HG02623 (cell line): Measurements from ENCODE around the gene ATP6V1F.

Experiments
- ATAC-seq: cut with Tn5 transposase; IDR thresholded peaks from one replicate; pipeline ENCODE4 v1.9.1; 2021; ENCODE audit warnings: moderate library complexity; ENCODE audit not compliant: unreplicated experiment

Gene ATP6V1F, protein sequence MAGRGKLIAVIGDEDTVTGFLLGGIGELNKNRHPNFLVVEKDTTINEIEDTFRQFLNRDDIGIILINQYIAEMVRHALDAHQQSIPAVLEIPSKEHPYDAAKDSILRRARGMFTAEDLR

DNA sequence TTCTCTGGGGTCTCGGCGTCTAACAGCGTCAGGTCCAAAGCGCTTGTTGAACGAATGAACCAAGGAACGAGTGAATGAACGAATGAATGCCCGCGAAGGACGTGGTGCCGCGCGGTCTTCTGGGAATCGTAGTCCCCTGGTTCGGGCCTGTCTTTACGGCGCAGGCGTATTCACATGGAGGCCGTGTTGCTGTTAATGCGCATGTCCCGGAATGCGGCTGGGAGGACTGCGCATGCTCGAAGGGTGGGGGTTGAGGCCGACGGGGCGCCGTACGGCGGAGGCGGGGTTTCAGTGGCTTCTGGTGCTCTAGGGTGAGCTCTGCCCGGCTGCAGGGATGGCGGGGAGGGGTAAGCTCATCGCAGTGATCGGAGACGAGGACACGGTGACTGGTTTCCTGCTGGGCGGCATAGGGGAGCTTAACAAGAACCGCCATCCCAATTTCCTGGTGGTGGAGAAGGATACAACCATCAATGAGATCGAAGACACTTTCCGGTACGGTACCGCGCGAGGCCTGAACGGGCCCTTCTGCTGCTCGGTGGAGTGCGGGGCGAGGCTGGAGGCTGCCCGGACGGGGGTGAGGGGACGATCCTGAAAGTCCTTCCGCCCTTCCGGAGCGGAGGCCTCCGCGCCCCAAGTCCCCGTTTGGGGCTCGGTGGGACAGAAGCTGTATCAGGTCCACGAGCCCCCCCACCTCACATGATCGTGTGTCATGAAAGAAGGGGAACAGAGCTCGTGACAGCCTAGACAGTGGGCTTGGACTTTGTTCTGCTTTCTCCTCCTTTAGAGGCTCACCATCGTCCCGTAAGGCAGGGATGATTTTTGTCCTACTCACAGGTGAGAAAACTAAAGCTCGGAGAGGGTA, at the start of gene ATP6V1F:
Gene ATP6V1F (plus strand): TSS at position 286 of the 862 bp plus-strand sequence. CDS start 49 bp downstream, at position 335.
- peak; percentile 86 for ATAC-seq

DNA sequence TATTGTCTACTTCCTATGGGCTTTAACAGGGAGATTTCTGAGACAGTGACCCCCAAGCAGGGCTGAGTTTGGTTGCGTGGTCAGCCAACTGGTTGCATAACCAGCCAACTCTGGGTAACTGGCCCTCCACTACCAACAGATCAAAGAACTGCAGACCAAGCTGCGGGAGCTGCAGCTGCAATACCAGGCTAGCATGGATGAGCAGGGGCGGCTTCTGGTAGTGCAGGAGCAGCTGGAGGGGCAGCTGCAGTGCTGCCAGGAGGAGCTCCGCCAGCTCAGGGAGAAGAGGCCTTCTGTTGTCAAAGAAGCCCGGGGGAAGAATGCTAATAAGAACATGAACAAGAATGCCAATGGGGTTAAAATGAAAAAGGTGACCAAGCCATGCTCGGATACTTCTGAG, 48.2 kb upstream of the ATP6V1F start:
- no peak for ATAC-seq

DNA sequence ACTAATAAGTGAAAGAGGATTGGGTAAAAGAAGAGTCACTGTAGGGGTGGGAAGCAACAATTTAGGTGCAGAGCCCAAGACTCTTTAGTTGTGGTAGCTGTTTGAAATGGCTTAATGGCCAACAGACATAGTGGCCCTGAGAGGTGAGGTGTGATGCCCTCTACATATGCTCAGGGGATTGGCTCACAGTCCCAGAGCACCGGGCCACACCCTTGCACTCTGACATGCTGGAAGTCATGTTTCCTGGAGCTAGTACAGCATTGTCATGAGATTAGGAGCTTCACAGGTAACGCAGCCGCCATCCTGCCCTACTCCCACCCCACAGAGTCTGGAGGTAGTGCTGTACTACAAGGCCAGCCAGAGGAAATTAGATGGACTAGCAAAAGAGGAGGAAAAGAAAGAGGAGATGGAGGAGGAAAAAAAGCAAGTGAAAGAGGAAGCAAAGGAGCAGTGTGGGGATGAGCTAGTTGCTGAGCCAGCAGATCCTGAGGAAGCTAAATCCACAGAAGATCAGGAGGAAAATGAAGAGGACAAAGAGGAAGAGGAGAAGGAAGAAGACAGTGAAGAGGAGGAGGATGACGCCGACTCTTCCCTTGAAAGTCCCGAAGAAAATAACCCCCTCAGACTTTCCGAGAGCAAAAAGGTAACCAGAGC, 47.2 kb upstream of the ATP6V1F start:
- ATAC-seq = no peak

DNA sequence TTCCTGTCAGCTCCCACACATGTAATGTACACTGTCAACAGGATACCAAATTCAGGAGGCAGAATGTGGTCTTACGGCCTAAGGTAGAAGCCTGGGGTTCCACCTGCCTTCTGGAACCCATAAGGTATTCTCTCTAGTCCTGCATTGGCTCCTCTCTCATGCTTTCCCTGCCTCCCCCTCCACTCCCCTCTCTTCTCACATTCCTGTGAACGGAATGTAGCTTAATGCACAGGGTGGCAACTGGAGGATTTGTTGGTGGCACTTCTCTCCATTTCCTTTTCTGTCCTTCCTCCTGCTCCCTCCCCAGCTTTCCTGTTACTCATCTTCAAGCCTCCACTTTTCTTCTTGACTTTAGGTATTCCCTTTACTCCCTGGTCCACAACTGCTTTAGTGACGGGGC, 44.0 kb upstream of the ATP6V1F start:
- no peak for ATAC-seq

DNA sequence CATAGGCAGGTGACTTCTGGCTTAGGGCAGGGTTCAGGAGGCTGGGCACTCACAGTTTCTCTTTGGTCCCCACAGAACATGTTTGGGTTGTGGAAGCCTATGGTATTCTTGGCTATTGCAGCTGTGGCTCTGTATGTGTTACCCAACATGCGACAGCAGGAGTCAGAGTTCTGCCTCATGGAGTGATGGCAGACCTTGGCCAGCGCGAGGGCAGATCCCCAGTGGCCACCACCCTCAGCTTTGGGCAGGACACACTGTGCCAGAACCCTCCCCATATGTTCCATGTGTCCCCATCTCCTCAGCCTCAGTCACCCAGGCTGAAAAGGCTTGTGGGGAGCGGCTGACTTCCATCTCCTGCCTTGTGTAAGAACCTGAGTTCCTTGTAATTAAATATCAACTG, 40.9 kb upstream of the ATP6V1F start:
- no peak for ATAC-seq

DNA sequence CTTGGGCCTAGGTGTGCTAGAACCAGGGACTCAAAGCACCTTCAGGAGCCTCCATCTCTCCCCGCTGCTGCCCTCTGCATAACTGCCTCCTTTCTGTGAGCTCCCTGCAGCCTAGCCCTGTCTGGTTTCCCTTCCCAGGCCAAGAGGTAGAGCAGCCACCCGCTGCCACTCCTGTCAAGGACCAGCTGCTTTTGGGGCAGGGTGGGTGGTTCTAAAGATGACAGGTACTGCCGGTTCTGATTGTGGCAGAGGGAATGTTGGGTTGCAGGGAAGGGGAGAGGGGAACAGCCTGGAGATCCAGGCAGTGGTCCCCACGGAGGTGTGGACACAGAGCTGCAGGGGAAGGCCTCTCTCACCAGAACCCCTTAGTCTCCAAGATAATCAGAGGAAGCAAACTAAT, 36.1 kb upstream of the ATP6V1F start:
- ATAC-seq = no peak

DNA sequence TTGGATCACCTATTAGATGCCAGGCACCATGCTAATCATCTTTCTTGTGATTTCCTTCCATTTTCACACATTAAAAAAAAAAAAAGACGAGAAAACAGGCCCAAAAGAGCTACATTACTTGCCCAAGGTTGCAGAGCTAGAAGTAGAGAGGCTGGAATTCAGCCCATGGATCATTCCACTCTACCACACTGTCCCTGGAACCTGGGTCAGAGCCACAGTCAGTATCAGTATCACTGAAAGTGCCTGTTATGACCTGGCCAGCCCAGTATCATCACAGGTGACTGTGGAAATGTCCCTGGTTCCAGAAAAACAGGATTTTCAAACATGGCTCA, 35.8 kb upstream of the ATP6V1F start:
- ATAC-seq = no peak

DNA sequence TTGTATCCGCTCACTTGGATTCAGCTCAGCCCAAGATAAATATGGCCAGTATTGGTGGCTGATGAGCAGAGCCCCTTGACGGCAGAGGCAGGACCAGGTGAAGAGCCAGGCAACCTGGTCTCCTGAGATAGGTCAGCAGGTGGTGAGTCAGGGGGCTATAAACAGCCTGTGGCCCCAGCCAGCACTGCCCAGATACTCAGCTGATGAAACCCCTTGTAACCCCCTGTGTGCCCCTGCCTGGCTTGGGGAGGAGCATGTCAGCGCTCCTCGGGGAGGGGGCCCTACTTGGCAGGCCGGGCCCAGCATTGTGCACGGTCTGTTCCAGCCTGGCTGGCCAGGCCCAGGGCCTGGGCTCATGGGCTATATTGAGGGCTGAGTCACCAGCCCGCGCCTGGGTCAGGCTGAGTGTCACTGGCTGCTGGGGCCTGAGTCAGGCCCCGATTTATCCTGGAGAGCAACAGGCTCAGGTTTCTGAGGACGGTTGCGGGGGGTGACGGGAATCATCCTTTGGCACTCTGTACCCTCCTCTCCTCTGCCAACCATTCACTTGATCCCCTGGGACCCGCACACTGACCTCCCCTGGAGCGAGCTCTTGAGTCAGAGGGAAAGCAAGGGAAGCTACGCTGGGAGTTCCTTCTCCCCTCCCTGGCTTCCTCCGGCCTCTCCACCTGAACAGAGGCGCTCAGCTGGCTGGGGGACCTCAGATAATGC, 35.3 kb upstream of the ATP6V1F start:
- ATAC-seq = no peak

DNA sequence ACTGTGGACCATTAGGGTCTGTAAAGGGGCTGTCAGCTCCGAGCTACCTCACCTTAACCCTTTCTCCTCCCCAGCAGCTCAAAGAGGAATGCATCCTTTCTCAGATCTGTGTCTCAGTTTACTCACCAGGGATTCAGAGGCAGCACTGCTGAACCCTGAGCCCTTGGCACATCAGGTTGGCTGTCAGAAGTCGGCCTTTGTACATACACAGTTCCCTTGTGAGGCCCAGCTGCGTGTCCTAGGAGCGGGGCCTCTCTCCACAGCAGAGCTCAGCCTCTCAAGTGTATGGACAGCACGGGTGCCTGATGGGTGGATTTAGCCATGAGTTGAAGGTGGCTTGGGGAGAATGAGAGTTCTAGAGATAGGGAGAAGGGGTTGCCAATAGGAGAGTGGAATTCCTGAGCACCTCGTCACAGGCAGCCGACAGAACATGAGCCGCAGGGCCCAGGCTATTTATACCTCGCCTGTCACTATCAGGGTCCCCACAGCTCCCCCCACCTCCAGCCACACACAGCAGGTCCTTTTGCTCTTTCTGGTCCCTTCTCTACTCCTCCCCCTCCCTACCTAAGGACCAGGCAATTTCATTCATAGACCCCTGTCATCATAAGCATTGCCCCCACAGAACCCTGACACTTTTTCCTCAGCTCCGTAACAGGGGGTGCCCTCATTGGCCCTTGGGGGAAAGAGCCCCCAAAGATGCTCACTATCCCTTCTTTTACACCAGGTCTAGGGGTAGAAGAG, 34.5 kb upstream of the ATP6V1F start:
- ATAC-seq = no peak

DNA sequence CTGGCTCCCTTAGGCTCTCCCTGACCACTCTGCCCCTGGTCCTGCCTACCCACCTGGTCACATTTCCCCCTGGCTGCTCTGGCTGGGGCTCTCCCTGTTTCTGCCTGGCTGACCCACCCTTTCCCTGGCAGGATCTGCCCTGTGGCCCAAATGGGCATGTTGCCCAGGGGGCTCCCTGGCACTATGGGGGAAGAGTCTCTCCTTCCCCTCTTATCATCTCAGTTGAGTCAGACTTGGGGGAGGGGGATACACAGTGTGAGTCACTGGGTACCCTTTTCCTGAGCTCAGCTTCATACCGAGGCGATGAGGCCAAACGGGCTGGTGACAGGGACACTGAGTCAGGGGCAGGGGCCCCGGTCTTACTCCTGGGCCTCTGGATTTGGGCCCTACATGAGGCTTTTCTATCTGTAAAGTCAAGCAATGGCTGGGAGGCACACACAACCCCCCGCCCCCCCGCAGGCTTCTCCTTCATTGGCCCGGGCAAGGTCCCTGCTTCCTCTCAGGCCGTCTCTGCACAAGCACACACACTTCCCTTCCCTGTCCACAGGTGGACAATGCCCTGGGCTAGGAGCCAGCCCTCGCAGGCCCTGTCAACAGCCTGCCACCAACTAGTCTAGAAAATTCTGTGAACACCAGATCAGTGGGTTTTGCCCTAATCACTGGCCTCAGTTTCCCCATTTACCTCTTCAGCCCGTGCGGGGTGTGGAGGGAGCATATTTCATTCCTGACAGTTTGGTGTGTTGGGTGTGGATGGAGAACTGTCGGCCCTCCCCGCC, 33.1 kb upstream of the ATP6V1F start:
- no peak for ATAC-seq

DNA sequence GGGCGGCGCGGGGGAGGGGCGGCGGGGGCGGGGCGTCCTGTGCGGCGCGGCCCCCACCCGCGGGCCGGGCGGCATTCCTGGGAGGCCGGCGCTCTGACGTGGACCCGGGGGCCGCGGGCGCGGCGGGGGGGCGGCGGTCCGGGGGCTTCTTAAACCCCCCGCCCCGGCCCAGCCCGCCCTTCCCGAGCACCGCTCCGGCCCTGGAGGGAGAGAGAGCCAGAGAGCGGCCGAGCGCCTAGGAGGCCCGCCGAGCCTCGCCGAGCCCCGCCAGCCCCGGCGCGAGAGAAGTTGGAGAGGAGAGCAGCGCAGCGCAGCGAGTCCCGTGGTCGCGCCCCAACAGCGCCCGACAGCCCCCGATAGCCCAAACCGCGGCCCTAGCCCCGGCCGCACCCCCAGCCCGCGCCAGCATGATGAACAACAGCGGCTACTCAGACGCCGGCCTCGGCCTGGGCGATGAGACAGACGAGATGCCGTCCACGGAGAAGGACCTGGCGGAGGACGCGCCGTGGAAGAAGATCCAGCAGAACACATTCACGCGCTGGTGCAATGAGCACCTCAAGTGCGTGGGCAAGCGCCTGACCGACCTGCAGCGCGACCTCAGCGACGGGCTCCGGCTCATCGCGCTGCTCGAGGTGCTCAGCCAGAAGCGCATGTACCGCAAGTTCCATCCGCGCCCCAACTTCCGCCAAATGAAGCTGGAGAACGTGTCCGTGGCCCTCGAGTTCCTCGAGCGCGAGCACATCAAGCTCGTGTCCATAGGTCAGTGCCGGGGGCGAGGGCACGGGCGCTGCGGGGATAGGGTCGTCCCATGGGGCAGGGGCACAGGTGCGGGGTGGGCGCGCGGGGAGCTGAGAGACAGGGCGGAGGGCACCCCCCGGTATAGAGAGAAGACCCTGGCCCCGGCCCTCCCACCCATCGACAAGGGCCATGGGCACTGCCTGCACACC, 32.2 kb upstream of the ATP6V1F start, which contains the start of gene FLNC:
Gene FLNC (plus strand): TSS at position 176 of the 947 bp plus-strand sequence. CDS start 232 bp downstream, at position 408.
- no peak for ATAC-seq

DNA sequence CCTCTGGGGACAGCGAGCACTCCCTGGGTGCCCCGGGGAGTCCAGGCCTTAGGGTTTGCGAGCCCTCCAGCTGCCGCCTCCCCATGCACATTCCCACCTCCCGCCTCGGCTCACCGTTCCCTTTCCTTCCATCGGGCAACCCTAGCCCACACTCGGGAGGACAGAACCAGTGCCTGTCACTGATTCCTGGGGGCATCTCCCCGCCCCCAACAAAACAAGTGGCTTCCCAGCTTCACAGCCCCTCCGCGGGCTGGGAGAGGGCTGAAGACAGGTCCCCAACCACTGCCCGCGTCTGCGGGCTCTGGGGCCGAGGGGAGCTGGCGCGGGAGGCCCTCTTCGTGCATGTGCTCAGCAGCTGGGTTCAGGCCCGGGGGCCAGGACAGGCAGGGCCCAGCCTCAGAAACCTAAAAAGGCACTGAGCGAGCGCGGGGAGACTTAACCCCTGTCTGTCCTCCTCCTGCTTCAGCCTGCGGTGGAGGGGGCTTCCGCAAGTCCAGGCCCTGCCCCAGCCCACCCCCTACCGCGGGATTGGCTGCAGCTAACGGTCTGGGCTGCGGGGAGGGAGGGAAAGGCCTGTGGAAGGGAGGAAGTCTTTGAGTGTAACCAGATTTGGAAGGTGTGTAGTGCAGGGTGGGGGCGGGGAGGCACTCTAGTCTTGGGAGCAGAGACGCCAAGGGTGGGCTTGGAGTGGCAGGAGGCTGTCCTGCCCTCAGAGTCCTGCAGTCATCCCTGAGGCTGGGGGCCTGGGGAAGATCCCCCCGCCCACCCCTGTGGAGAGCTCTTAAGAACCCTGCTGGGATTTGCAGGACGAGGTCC, 31.3 kb upstream of the ATP6V1F start:
- ATAC-seq = no peak

DNA sequence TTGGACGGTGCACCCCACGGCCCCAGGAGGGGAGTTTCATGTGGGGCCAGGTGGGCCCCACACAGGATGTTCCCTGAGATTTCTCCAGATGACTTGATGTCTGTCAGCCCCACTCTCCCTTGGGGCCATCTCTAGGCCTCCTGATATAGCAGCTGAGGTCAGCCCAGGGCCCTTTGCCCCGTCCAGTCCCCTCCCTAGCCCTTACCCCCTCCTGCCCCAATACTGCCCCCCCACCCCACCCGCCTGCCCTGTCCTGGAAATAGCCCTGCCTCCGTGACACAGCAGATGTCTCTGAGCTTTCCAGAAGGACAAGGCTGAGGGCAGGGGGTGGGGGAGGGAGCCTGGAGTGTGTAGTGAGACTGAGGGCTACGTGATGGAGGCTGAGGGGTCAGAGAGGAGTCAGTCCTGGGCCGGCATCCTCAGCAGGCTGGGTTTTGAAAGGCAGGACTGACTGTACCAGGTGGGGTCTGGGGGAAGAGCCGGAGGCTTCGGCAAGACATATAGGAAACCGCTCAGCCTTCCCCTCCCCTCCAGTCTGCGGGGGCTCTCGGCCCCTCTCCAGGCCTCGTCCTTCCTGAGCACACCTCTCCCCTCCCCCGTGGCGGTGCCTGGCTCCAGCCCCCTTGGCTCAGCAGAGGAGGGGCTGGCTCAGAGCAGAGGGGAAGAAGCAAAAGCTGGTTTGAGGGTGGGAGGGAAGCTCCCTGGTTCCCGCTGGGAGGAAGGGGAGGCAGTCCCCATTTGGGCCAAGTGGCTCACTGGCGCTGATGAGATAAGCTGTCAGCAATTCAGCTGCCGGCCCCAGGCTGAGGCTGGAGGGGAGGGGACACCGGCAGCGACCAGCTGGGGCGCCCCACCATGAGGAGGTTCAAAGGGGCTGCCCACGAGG, 30.4 kb upstream of the ATP6V1F start:
- no peak for ATAC-seq

DNA sequence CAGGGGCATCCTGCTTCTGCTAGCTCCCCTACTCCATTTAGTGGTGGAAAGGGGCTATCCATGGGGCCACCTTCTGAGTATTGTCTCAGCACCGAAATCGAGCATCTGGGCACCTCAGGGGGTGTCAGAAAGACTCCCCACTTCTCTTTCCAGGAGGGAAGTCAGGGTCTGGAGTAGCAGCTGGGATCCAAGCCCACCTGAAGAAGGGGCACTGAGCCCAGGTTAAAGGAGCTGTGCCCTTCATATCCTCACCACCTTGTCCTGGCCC, 29.8 kb upstream of the ATP6V1F start:
- no peak for ATAC-seq

DNA sequence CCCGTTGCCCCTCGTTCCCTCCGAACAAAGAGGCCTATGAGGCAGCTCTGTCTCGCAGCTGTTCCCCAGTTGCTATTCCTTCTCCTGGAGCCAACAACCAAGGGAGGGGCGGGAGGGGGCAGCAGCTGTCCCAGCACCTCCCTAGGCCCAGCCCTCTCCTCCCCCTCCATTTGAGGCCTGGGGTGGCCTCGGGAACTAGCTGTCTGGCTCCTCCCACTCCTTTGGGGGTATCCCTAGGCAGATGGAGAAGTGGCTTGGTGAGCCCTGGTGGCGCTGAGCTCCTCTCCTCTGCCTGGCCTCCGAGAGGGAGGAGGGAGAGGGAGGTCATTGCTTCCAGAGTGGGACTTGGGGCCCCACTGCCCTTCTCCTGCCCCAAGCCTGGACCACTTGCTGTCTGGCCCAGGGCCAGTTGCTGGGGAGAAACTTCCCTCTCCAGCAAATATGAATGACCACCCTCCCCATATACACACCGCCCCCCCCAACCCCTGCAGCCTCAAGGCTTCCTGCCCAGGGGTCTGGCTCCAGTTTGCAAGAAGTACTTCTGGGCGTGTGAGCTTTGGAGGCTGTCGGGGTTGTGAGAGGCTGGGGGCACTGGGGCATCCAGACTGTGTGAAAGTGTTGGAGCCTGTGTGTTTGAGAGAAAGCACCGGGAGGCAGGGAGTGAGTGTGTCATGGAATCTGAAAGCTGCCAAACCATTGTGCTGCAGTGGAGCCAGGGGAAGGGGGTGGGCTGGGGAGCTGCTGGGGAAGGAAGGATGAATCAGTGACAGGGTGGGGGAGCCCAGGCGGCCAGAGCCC, 29.3 kb upstream of the ATP6V1F start:
- ATAC-seq = no peak

DNA sequence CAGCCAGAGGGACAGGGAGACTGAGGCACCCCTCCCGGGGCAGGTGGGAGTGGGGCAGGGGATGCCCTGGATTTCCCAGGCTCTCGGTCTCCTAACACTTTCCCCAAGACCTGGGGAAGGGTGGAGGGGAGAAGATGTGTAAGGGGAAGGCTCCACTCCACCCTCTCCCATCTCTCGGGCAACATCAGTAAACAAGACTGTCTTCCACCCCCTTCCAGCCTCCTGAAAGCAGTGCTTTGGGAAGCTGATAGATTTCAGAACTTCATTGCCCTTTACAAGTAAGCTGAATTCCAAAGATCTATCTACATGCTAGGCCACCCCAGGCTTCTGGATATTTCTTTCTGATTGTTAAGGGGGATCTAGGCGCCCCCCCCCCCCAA, 28.7 kb upstream of the ATP6V1F start:
- no peak for ATAC-seq
